GM18870 (cell line): Measurements from ENCODE around the gene SLC18A2.

ENCODE experiments used
- ATAC-seq: cut with Tn5 transposase; IDR thresholded peaks from one replicate; pipeline ENCODE4 v1.9.1; 2021; ENCODE audit warnings: moderate library complexity; ENCODE audit not compliant: unreplicated experiment

The SLC18A2 gene

GRCh38 chr10:117237401-117237991 lies 3.4 kb upstream of the SLC18A2 start:
- ATAC-seq = no peak

- no peak for ATAC-seq
Observed at GRCh38 chr10:117239051-117239450, 1.9 kb upstream of the SLC18A2 start.

GRCh38 chr10:117239721-117240620 lies 943 bp upstream of the SLC18A2 start:
- no peak for ATAC-seq

- no peak for ATAC-seq
Observed at GRCh38 chr10:117241541-117242462, 888 bp downstream of the SLC18A2 start.

- ATAC-seq = no peak
Observed at GRCh38 chr10:117242463-117242832, 1.5 kb downstream of the SLC18A2 start.

- ATAC-seq = no peak
Observed at GRCh38 chr10:117246997-117247671, 6.2 kb downstream of the SLC18A2 start.

- no peak for ATAC-seq
Observed at GRCh38 chr10:117248750-117249465, 8.0 kb downstream of the SLC18A2 start.

- peak; percentile 82 for ATAC-seq
Observed at GRCh38 chr10:117249493-117250093, 8.7 kb downstream of the SLC18A2 start.

GRCh38 chr10:117250411-117250810 lies 9.5 kb downstream of the SLC18A2 start:
- no peak for ATAC-seq

- ATAC-seq = no peak
Observed at GRCh38 chr10:117253908-117254307, 13.0 kb downstream of the SLC18A2 start.

GRCh38 chr10:117254338-117254737 lies 13.4 kb downstream of the SLC18A2 start:
- no peak for ATAC-seq

GRCh38 chr10:117254774-117255735 lies 14.1 kb downstream of the SLC18A2 start:
- no peak for ATAC-seq

GRCh38 chr10:117255835-117256460 lies 15.0 kb downstream of the SLC18A2 start:
- ATAC-seq = no peak

GRCh38 chr10:117256910-117257309 lies 16.0 kb downstream of the SLC18A2 start:
- no peak for ATAC-seq

- ATAC-seq = no peak
Observed at GRCh38 chr10:117257721-117258120, 16.8 kb downstream of the SLC18A2 start.

GRCh38 chr10:117259279-117259678 lies 18.4 kb downstream of the SLC18A2 start:
- no peak for ATAC-seq

- ATAC-seq = no peak
Observed at GRCh38 chr10:117260084-117260483, 19.2 kb downstream of the SLC18A2 start.

- ATAC-seq = no peak
Observed at GRCh38 chr10:117261501-117261900, 20.6 kb downstream of the SLC18A2 start.
